ENCODE results near the gene PDIA2.

Gene PDIA2

DNA sequence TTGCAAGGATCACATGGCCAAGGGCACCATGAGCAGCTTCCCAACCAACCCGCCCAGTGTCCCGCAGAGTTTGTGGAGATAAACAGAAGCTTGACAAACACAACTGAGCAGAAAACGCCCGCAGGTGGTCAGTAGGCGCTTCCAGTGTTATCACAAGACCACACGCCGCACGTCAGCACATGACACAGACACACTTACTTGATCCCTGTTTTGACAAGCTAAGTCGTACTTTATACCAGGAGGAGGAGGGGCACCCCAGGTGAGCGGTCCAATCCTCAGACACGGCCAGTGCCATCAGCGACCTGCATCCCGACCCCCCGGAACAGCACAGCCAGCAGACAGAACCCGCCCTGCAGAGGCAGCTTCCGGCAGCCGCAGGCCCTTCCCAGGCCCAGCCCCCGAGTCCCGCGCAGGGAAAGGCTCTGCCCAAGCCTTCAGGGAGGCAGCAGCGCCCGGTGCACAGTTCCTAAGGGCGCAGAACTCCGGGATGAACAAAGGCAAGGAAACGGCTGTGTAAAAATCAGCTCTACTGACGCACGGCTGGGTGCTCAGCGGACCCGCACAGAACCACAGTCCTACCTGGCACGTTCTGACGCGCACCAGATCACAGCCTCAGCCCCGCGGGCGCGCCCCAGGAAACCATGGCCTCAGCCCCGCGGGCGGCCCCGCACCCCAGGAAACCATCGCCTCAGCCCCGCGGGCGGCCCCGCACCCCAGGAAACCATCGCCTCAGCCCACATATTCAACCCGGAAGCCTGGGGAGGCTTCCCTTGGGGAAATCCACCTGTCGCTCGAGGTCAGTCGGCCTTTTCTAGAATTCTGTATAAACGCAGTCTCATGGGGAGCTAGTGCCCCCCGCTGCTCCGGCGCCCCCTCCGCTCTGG, 41.7 kb downstream of the PDIA2 start (continued):
- peak; percentile 56 for TF ChIP-seq ZSCAN4 (tag by site-specific recombination; IDR thresholded peaks at IDR 0.05)
- peak; percentile 77 for TF ChIP-seq PATZ1 (tag by site-specific recombination; IDR thresholded peaks at IDR 0.05)
- no peak for TF ChIP-seq ZNF157 (tag by site-specific recombination; IDR thresholded peaks at IDR 0.05)
- TF ChIP-seq, protein P1, sequence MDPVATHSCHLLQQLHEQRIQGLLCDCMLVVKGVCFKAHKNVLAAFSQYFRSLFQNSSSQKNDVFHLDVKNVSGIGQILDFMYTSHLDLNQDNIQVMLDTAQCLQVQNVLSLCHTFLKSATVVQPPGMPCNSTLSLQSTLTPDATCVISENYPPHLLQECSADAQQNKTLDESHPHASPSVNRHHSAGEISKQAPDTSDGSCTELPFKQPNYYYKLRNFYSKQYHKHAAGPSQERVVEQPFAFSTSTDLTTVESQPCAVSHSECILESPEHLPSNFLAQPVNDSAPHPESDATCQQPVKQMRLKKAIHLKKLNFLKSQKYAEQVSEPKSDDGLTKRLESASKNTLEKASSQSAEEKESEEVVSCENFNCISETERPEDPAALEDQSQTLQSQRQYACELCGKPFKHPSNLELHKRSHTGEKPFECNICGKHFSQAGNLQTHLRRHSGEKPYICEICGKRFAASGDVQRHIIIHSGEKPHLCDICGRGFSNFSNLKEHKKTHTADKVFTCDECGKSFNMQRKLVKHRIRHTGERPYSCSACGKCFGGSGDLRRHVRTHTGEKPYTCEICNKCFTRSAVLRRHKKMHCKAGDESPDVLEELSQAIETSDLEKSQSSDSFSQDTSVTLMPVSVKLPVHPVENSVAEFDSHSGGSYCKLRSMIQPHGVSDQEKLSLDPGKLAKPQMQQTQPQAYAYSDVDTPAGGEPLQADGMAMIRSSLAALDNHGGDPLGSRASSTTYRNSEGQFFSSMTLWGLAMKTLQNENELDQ (tag by site-specific recombination; IDR thresholded peaks at IDR 0.05; ENCODE audit: low read depth), result no peak
- TF ChIP-seq PRDM1 (tag by site-specific recombination; IDR thresholded peaks at IDR 0.05), result no peak
- peak; percentile 94 for TF ChIP-seq ZNF600 (tag by site-specific recombination; IDR thresholded peaks at IDR 0.05)
- TF ChIP-seq ZNF544 (tag by site-specific recombination; IDR thresholded peaks at IDR 0.05), result no peak
- peak; percentile 70; the same call in 1 of the 2 replicates for TF ChIP-seq ZSCAN16 (tag by site-specific recombination; IDR thresholded peaks at IDR 0.05)
- peak; percentile 95 for TF ChIP-seq KLF7 (tag by site-specific recombination; IDR thresholded peaks at IDR 0.05; ENCODE audit: borderline replicate concordance)
- TF ChIP-seq GLI2 (tag by site-specific recombination; IDR thresholded peaks at IDR 0.05; ENCODE audit: borderline replicate concordance, low read depth), result peak; percentile 94; the same call in 1 of the 2 replicates
- TF ChIP-seq HOXA7 (CRISPR knock-in tag; IDR thresholded peaks at IDR 0.05; ENCODE audit: borderline replicate concordance), result no peak
- TF ChIP-seq ZNF571 (tag by site-specific recombination; IDR thresholded peaks at IDR 0.05), result no peak
- TF ChIP-seq ZNF701 (tag by site-specific recombination; IDR thresholded peaks at IDR 0.05), result no peak
- peak; percentile 96 for TF ChIP-seq SCRT2 (tag by site-specific recombination; IDR thresholded peaks at IDR 0.05)
- TF ChIP-seq ZNF324 (tag by site-specific recombination; IDR thresholded peaks at IDR 0.05), result peak; percentile 87; the same call in 1 of the 2 replicates
- no peak for TF ChIP-seq ZNF837 (tag by site-specific recombination; IDR thresholded peaks at IDR 0.05)
- TF ChIP-seq KLF9 (tag by site-specific recombination; IDR thresholded peaks at IDR 0.05; ENCODE audit: low read depth), result peak; percentile 28
- TF ChIP-seq ZFHX2 (tag by site-specific recombination; conservative IDR thresholded peaks at IDR 0.05), result peak; percentile 85
- peak; percentile 87 for TF ChIP-seq ZNF335 (tag by site-specific recombination; conservative IDR thresholded peaks at IDR 0.05)
- no peak for TF ChIP-seq ZNF37A (tag by site-specific recombination; IDR thresholded peaks at IDR 0.05)
- no peak; the same call in none of the 2 replicates for TF ChIP-seq KLF10 (tag by site-specific recombination; IDR thresholded peaks at IDR 0.05)
- TF ChIP-seq ZNF621 (tag by site-specific recombination; IDR thresholded peaks at IDR 0.05), result no peak
- TF ChIP-seq ZNF169 (tag by site-specific recombination; IDR thresholded peaks at IDR 0.05), result no peak
- TF ChIP-seq ZNF292 (tag by site-specific recombination; IDR thresholded peaks at IDR 0.05; ENCODE audit: borderline replicate concordance, low read depth), result no peak
- TF ChIP-seq, protein P2, sequence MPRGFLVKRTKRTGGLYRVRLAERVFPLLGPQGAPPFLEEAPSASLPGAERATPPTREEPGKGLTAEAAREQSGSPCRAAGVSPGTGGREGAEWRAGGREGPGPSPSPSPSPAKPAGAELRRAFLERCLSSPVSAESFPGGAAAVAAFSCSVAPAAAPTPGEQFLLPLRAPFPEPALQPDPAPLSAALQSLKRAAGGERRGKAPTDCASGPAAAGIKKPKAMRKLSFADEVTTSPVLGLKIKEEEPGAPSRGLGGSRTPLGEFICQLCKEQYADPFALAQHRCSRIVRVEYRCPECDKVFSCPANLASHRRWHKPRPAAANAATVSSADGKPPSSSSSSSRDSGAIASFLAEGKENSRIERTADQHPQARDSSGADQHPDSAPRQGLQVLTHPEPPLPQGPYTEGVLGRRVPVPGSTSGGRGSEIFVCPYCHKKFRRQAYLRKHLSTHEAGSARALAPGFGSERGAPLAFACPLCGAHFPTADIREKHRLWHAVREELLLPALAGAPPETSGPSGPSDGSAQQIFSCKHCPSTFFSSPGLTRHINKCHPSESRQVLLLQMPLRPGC (tag by site-specific recombination; IDR thresholded peaks at IDR 0.05), result peak; percentile 94
- TF ChIP-seq FEZF1 (tag by site-specific recombination; IDR thresholded peaks at IDR 0.05), result peak; percentile 91
- no peak for TF ChIP-seq ZNF302 (tag by site-specific recombination; IDR thresholded peaks at IDR 0.05; ENCODE audit: low read depth)
- no peak for TF ChIP-seq ZNF398 (tag by site-specific recombination; IDR thresholded peaks at IDR 0.05)
- TF ChIP-seq BCL11A (tag by site-specific recombination; IDR thresholded peaks at IDR 0.05; ENCODE audit: low read depth), result no peak
- TF ChIP-seq ZNF354C (tag by site-specific recombination; IDR thresholded peaks at IDR 0.05; ENCODE audit: borderline replicate concordance, low read depth), result no peak
- no peak for TF ChIP-seq ZNF624 (tag by site-specific recombination; IDR thresholded peaks at IDR 0.05)

Measured in HEK293 (cell line).